Hematopoietic multipotent progenitor cell treated with erythropoietin and hydrocortisone succinate and interleukin-3 and kit ligand, for 6 days (in vitro differentiated cells): ENCODE data around the gene CCDC71L.

Experiments
- DNase-seq: peaks from one replicate; pipeline ENCODE4 v3.0.0-alpha.2; 2015

Gene CCDC71L

DNA sequence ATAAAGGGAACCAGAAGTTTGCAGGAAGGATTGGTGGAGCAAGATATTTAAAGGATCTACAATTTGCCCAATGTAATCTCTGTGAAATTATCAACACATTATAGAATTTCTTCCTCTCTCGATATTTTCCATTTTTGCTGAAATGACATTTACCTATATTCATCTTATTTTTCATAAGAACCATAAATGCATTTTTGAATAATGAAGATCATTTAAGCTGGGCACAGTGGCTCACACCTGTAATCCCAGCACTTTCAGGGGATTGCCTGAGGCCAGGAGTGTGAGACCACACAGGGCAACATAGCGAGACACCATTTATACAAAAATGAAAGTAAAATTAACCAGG is 37.7 kb downstream of the CCDC71L start:
- DNase-seq: no peak

DNA sequence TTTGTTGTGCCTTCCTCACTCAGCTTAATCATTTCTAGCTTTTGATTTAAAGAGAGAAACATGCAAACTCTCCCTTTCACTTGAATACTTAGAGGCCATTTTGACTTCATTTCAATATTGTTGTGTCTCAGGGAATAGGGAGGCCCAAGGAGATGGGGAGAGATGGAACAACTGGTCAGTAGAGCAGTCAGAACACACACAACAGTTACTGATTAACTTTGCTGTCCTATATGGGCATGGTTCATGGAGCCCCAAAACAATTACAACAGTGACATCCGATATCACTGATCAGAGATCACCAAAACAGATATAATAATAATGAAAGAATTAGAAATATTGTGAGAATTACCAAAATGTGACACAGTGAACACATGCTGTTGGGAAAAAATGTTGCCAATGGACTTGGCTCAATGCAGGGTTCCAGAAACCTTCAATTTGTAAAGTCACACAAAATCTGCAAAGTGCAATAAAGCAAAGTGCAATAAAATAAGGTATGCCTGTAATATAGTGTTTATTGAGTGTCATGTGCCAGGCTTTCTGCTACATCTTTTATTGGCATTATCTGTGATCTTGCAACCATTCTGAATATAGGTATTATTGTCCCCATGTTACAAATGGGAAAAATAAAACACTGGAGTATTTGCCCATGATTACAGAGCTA is 38.2 kb downstream of the CCDC71L start:
- DNase-seq: no peak

DNA sequence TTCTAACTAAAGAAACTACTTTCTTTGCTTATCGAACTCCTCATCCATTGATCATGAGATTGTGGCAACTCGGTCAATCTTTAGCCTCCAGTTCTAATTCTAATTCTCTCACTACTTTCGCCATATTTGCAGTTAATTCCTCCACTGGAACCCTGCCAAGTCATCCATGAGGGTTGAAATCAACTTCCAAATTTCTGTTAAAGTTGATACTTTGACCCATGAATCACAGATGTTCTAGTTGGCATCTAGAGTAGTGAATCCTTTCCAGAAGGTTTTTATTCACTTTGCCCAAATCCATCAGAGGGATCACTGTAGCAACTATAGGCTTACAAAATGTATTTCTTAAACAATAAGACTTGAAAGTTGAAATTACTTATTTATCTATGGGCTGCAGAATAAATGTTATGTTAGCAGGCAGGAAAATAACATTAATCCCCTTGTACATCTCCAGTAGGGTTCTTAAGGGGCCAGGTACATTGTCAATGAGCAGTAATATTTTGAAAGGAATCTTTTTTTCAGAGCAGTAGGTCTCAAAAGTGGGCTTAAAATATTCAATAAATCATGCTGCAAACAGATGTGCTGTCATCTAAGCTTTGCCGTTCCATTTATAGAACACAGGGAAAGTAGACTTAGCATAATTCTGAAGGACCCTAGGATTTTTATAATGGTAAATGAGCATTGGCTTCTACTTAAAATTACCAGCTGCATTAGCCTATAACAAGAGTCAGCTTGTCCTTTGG is 39.4 kb downstream of the CCDC71L start:
- no peak for DNase-seq

DNA sequence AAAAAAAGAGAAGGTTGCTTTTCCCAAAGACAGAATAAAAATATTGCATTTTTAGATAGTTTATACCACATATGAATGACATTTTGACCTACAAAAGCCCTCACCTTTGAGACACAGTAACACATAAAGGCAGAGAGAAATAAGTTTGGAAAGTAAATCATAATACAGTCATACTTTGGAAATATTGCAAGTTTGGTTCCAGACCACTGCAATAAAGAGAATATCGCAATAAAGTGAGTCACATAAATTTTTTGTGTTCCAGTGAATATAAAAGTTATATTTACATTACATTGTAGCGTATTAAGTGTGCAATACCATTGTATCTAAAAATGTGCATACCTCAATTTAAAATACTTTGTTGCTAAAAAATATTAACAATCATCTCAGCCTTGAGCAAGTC is 40.3 kb downstream of the CCDC71L start:
- DNase-seq: no peak

DNA sequence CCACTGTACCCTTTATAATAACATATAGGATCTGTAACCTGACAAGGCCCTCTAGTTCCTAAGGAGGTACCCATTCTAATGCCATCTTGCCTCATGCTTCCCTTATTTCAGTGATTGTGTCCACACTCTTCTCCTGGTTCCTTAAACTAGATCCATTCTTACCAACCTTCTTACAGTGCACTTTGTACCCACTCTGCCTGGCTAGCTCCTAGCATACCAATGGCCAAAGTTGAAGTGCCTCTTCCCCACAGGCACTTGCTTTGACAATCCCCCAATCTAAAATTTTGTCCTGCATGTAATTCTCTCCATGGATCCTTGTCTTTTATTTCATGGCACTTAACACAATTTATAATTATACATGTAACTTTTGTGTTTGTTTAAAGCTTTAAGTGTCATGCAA is 40.9 kb downstream of the CCDC71L start:
- DNase-seq: no peak

DNA sequence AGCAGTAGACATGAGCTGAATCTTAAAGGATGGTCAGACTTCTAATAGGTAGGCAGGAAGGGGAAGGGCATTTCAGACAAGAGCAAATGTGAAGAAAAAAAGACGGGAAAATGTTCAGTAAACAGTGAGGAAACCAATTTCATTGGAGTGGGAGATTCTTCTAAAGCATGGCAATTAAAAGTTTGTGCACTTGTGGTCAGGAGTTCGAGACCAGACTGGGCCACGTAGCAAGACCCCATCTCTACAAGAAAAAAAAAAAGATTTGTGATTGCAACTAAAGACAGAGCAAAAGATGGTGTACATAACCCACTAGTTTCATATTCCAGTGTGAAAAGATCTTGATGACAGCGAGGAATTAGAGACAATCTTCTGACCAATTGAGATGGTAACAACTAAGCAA is 41.7 kb downstream of the CCDC71L start:
- no peak for DNase-seq

DNA sequence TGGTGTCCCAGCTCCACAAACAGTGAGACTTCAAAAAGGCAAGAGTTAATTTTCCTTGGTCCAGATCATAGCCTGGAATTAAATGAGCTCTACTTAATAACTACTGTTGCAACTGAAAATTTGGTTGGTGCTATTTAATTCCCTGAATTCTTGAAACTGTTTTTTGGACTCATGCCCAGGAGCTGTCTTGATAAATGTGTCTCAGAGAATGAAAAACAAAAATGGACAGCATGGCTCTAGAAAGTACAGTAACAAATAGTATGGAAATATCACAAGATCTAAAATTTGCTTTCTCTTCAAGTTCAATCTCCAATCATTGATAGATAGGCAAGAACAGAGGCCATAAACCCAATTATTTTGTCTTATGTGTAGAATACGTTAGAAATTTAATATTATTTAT is 42.5 kb downstream of the CCDC71L start:
- DNase-seq: peak; percentile 50

DNA sequence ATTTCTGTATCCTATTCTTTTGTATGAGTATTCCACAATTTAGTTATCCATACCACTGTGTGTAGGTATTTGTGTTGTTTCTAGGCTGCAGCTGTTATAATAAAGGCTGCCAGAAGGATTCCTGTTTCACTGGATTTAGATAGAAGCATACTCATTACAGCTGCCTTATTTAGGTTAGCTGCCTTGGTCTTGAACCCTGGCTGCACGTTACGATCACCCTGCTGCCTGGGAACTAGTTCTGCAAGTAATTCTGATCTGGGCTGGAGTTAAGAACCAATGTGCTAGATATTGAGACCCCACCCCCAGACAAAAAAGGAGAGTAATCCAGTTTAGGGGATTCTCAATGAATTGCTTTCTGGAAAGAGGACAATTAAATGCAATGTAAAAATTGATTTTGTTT is 43.1 kb downstream of the CCDC71L start:
- no peak for DNase-seq

DNA sequence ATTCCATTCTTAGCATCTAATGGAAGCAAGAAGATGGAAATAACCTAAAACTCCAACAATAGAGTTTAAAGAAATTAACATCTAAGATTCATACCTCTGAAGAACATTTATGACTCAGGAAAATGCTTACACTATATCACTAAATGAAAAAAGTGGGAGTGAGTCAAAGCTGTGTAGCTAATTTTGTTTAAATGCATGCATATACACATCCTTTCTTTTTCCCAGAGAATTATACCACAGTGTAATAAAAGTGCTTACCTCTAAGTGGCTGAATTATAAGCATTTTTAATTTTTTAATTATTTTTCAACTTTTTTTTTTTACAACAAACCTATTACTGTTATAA is 44.3 kb downstream of the CCDC71L start:
- DNase-seq: no peak

DNA sequence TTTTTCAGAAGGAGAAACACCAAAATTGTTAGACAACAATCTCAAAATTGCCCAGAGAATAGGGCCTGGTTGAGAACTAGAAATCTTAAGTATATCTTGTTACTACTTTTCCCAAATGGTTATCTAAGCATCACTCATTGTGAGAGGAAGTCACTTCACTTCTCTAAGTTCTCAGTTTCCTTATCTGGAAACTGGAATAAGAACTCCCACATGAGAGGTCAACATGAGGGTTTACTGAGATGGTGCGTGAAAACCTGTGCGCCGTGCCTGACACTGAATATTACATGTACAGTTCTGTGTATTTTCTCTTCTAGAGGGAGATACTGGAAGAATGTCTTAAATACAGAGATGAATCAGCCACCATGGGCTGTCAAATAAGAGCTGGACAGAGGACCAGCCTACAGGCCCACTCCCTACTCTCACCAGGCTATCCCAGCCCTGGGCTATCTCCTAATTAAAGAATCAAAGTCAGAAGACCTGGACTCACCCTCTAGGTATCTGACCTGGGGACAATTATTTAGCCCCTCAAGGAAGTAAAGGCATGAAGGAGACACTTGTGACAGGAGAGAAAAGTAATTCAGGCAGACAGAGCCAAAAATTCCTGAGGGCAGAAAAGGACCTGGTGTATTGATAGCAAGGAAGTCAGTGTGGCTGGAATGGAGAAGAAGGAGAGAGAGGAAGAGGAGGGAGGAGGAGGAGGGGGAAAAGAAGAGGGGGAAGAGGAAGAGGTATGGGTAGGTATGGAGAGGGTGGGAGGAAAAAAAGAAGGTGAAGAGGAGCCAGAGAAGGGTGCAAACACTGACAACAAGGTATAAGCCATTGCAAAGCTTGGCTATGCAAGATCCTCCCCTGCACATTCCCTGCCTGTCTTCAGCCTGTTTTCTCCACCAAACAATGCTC is 44.9 kb downstream of the CCDC71L start:
- no peak for DNase-seq

DNA sequence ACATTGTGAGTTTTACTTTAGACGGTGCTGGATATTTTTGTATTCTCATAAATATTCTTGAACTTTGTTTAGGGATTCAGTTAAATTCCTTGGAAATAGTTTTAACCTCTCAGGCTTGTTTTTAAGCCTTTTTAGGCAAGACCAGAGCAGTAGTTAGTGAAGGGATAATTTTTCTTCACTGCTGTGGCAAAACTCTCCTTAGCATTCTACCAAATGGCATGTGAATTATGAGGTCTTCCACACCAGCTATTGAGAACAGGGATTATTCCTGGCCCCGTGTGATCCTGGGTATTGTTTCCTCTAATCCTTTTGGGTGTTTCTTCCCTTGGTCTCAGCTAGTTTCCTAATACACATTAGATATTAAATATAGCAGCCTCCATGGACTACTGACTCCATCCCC is 46.2 kb downstream of the CCDC71L start:
- no peak for DNase-seq

DNA sequence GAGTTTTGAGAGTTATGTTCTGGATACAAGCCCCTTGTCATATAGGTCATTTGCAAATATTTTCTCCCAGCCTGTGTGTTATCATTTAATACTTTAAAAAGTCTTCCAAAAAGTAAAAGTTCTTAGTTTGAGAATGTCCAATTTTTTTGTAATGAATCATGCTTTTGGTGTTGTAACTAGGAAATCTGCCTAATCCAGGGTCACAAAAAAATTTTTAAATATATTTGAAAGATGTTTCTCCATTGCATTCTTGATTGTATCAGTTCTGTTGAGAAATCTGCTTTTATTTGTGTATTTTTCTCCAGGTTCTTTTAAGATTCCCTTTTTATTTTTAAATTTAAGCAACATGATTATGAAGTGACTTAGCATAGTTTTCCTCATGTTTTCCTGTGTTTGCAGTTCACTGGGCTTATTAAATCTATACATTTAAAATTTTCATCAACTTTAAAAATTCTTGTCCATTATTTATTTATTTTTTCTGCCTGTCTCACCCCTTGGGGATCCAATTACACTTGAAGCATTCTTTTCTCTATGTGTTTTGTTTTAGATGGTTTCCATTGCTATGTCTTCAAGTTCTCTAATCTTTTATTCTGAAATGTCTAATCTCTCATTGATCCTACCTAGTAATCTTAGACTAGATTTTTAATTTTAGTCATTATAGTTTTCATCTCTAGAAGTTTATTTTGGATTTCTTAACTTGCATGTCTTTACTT is 47.0 kb downstream of the CCDC71L start:
- DNase-seq: no peak

DNA sequence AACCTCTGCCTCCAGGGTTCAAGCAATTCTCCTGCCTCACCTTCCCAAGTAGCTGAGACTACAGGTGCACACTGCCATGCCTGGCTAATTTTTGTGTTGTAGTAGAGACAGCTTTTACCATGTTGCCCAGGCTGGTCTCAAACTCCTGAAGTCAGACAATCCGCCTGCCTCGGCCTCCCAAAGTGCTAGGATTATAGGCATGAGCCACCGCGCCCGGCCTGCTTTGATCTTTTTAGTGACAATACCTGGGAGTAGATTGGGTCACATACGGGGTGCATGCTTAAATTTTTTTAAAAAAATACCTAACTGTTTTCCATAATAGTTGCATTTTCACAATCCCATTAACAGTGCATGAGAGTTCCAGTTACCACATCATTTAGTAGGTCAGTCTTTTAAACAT is 47.7 kb downstream of the CCDC71L start:
- no peak for DNase-seq

DNA sequence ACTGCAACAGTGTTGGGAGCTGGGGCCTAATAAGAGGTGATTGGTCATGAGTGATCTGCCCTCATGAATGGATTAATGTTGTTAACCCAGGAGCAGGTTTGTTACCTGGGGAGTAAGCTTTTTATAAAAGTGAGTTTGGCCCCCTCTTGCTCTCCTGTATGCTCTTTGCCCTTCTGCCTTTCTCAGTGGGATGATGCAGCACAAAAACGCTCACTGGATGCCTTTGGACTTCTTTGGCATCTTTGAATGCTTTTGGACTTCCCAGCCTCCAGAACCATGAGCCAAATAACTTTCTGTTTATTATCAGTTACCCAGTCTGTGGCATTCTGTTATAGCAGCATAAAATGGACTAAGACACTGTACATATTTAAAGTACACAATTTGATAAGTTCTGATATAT is 48.5 kb downstream of the CCDC71L start:
- no peak for DNase-seq

DNA sequence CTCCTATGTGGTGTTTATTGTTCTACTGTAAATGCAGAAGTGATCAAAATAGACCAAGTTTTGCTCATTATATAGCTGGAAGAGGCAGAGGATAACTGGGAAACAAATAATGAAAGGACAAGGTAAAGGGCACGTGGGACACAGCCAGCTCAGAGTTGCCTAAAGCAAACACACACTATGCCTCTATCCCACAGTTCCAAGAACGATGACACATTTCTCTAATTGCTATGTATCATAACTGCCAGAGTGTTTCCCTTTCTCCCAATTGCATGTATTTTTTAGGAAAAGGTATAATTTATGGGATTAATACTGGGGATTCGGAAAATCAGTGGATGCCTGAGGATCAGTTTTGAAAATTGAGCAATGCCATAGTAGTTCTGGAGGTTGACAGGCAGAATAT is 49.0 kb downstream of the CCDC71L start:
- no peak for DNase-seq

DNA sequence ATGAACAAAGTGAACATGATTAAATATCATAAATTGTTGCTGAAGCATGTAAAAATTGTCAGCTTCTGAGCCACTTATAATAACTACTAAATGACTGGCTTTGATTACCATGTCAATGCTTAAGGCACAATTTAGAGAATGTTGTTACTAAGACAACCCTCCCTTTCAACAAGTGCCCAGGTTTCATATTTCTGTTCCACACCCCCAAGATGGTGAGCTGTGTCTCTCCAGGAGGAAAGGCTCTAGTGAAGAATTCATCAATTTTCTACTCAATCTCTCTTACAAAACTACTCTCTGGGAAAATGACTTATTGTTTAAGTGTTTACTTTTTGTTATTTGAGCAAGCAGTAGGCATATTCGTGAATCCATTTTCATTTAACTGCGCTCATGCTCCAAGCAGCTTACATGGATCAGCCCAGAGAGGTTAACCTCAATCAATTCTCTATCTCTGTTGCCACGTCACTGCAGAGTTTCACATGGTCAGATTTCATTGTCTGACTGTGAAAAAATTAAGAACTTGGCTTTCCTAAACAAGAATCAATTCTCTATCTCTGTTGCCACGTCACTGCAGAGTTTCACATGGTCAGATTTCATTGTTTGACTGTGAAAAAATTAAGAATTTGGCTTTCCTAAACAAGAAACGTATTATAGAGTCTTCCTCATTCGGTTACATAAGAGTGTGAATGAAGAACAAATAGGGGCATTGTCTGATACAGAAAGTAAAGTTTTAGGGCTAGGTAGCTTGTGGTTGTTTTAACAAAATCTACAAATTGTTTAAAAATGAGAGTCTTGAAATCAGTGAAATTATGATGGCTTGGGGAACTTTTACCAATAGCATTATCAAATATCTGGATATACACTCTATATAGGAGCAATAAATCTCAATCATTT is 49.7 kb downstream of the CCDC71L start:
- no peak for DNase-seq

DNA sequence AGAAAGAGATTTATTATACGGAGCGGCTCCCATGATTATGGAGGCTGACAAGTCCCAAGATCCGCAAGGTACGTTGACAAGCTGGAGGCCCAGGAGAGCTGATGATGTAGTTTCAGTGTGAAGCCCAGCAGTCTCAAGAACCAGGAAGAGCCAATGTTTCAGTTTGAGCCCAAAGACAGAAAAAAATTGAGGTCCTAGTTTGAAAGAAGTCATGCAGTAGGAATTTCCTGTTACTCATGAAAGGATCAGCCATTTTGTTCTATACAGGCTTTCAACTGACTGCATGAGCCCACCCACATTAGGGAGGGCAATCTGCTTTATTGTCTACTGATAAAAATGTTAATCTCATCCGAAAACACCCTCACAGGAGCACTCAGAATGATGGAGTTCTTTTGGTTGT is 51.5 kb downstream of the CCDC71L start:
- DNase-seq: no peak

DNA sequence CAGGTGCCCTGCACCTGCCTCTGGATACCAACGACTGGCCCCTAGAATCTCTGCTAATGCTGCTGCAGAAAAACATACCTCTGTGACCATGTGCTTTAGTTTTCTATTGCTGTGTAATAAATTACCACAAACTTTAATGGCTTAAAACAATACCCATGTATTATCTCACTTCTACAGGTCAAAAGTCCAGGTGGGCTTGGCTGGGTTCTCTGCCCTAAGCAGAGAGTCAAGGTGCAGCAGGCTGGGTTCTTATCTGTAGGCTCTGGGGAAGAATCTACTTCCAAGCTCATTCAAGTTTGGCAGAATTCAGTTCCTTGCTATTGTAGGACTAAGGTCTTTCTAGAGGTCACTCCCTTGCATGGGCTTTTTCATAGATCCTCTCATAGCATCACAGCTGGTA is 52.3 kb downstream of the CCDC71L start:
- no peak for DNase-seq
